Lung (tissue), 12 donors: Measurements from ENCODE around the gene ITGAD. TPM values are rescaled to one million over a fixed set of nuclear protein-coding genes. Genes with fewer than 3 reads are reported as not detected.
"Not testable (repeated sequence)": the region's sequence is repeated elsewhere in the genome, so short reads cannot be mapped to it uniquely, and the experiment has no call there.

Experiments
- ATAC-seq: fragments of 200-7000 bp; cut with Tn5 transposase; one replicate; pipeline ENCODE4 v1.9.1; 2020; ENCODE audit warnings: moderate number of reproducible peaks; ENCODE audit not compliant: insufficient read depth, low FRiP score
- DNase-seq, 3 donors: peaks; one replicate each; pipeline ENCODE4 v3.0.0-alpha.2; 2013 to 2017
- H3K27ac ChIP-seq, 2 donors: one replicate each; pipeline ENCODE4 v1.5.1; 2013; ENCODE audit warnings: mild to moderate bottlenecking in 2 of 2, moderate library complexity in 2 of 2, control low read depth in 1 of 2, inconsistent platforms in 1 of 2, low read depth in 1 of 2, low read length in 1 of 2
- H3K27me3 ChIP-seq, 3 donors: one replicate each; pipeline ENCODE4 v1.5.1; 2013; ENCODE audit warnings: low read length in 2 of 3; ENCODE audit not compliant: control insufficient read depth in 3 of 3, insufficient read depth in 3 of 3
- H3K36me3 ChIP-seq, 4 donors: one replicate each; pipeline ENCODE4 v1.5.1; 2013; ENCODE audit warnings: low read length in 4 of 4, mild to moderate bottlenecking in 1 of 4, moderate library complexity in 1 of 4; ENCODE audit not compliant: control insufficient read depth in 4 of 4, insufficient read depth in 4 of 4
- H3K4me1 ChIP-seq, 5 donors: one replicate each; pipeline ENCODE4 v1.5.1; 2013; ENCODE audit warnings: low read length in 5 of 5, mild to moderate bottlenecking in 2 of 5, moderate library complexity in 1 of 5; ENCODE audit not compliant: control insufficient read depth in 5 of 5, insufficient read depth in 5 of 5
- H3K4me3 ChIP-seq: one replicate; pipeline ENCODE4 v1.5.1; 2013; ENCODE audit warnings: mild to moderate bottlenecking, control low read depth, moderate library complexity
- H3K9ac ChIP-seq, 2 donors: one replicate each; pipeline ENCODE4 v1.5.1; 2013; ENCODE audit warnings: low read length in 2 of 2, control low read depth in 1 of 2; ENCODE audit not compliant: insufficient read depth in 1 of 2
- H3K9me3 ChIP-seq, 4 donors: one replicate each; pipeline ENCODE4 v1.5.1; 2013; ENCODE audit warnings: low read length in 3 of 4, mild to moderate bottlenecking in 1 of 4, moderate library complexity in 1 of 4; ENCODE audit not compliant: control insufficient read depth in 4 of 4, insufficient read depth in 3 of 4
- CTCF ChIP-seq: IDR thresholded peaks from 2 replicates; pipeline ENCODE4 v1.5.1; 2012; ENCODE audit warnings: mild to moderate bottlenecking; ENCODE audit errors: control extremely low read depth, extremely low read depth
- WGBS, 2 donors: extraction: QIAGEN DNeasy Blood & Tissue Kit; methylation state at CpG; one replicate each; pipeline ENCODE4 v1.1.7; 2013; 5-methylcytosine and 5-hydroxymethylcytosine counted together
- polyA plus RNA-seq, 2 donors: library from polyadenylated mRNA; stranded (reverse); fragments of 200-250 nt; gene quantifications; one replicate each; pipeline ENCODE4 v1.2.1, GENCODE V29; 2013
- total RNA-seq, 2 donors: library from RNA; depleted of rRNA in 1 of 2; stranded (reverse); fragments of >200 nt in 1 of 2; gene quantifications; one replicate each; pipeline ENCODE4 v1.2.1, GENCODE V29; 2014 to 2021
- donor health status: control.
- donor health status: control.
- donor health status: Bipolar disorder and iron deficiency.
- donor health status: healthy.
- donor health status: DM: yes; HTN: yes; CAD: no.

Gene ITGAD
- total and polyA plus RNA-seq, 4 donors = 0.19 to 1.5 (median 0.33) TPM

GRCh38 chr16:31435341-31436220, 42.4 kb downstream of the ITGAD start:
- H3K27me3 ChIP-seq = no peaks in the 10 kb centered on the region
- H3K4me3 ChIP-seq = no peak overlapping the region
- H3K27ac ChIP-seq = no peak overlapping the region
- no peak for TF ChIP-seq CTCF
- WGBS, 2 donors = 95 to 96% methylated on average over 47 of the region's 47 CpGs
- DNase-seq (no peak), ATAC-seq (no peak)
- H3K9me3 ChIP-seq = no peaks in the 10 kb centered on the region
- H3K9ac ChIP-seq = no peak overlapping the region
- H3K36me3 ChIP-seq = no peaks in the 10 kb centered on the region
- peaks cover 0 to 4% (median 0%) of the 10 kb centered on the region in 5 donors for H3K4me1 ChIP-seq

- TF ChIP-seq CTCF = no peak
- ATAC-seq = no peak
These were observed 43.3 kb downstream of the ITGAD start for GRCh38 chr16:31436221-31437045.

DNA sequence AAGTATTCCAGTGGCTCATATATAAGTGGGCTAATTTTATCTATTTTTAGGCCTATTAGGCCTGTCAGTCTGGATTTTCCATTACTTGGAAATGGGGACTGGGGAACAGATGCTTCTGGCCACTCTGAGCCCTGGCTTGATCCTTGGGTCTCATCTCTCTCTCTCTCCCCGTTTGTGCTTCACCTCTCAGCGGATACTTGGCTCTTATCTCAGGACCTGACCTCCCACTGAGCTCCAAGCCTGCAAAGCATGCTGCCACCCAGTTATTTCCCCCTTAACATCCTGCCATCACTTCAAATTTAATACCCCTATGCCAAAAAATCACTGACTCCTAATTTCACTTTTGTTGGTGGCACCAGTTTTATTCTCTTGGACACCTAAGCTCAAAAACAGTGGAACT, 45.3 kb downstream of the ITGAD start:
- no peak overlapping the region for H3K9ac ChIP-seq
- no peak for ATAC-seq
- 58 to 86% methylated on average over 2 of the region's 2 CpGs for WGBS, 2 donors
- H3K27ac ChIP-seq = no peak overlapping the region
- H3K4me3 ChIP-seq = no peak overlapping the region
- no peak for TF ChIP-seq CTCF
- no peaks in the 10 kb centered on the region for H3K36me3 ChIP-seq
- no peaks in the 10 kb centered on the region for H3K9me3 ChIP-seq
- peaks cover 0 to under 1% (median 0%) of the 10 kb centered on the region in 5 donors for H3K4me1 ChIP-seq
- no peaks in the 10 kb centered on the region for H3K27me3 ChIP-seq
- DNase-seq = no peak

More at GRCh38 chr16:31436221-31437045, 43.3 kb downstream of the ITGAD start:
- no peaks in the 10 kb centered on the region for H3K9me3 ChIP-seq
- peaks cover 0 to 4% (median 0%) of the 10 kb centered on the region in 5 donors for H3K4me1 ChIP-seq
- H3K36me3 ChIP-seq = no peaks in the 10 kb centered on the region
- no peaks in the 10 kb centered on the region for H3K27me3 ChIP-seq
- no peak overlapping the region for H3K9ac ChIP-seq
- no peak overlapping the region for H3K27ac ChIP-seq
- no peak overlapping the region for H3K4me3 ChIP-seq
- WGBS, 2 donors = 93 to 96% methylated on average over 44 of the region's 44 CpGs
- DNase-seq = no peak

DNA sequence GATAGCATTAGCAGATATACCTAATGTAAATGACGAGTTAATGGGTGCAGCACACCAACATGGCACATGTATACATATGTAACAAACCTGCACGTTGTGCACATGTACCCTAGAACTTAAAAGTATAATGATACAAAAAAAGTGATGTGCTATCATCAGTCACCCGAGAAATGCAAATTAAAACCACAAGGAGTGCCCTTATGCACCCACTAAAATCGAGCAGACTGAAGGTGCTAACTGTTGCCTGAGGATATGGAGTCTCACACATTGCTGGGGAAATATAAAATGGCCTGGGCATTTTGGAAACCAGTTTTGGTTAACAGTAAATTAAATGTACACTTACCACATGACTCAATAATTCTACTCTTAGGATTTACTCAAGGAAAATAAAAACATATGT, 45.9 kb downstream of the ITGAD start:
- not testable (repeated sequence) for H3K27ac ChIP-seq, H3K4me3 ChIP-seq, H3K4me1 ChIP-seq, H3K36me3 ChIP-seq, DNase-seq, H3K9me3 ChIP-seq, ATAC-seq, H3K9ac ChIP-seq, H3K27me3 ChIP-seq
- whole genome bisulfite sequencing, 2 donors = 54 to 69% methylated on average over 3 of the region's 4 CpGs
